ENCODE measurements around the gene BHLHA15.

The BHLHA15 gene

GRCh38 chr7:98211221-98211675, at the start of gene BHLHA15:
BHLHA15 (plus strand) TSS chr7:98211439; CDS start chr7:98212310, 871 bp downstream.
- no peak for DNase-seq (ENCODE audit: low read depth)
- peak within 1 kb of the TSS; percentile 32 for H3K4me3 ChIP-seq (replicated peaks; ENCODE audit: low read depth, low read length)
- TF ChIP-seq CTCF (IDR thresholded peaks at IDR 0.05; ENCODE audit: low read length, missing control alignments): no peak

- DNase-seq (ENCODE audit: low read depth): no peak
- TF ChIP-seq CTCF (IDR thresholded peaks at IDR 0.05; ENCODE audit: low read length, missing control alignments): no peak
- no peak overlapping the region for H3K4me3 ChIP-seq (replicated peaks; ENCODE audit: low read depth, low read length)
Observed at GRCh38 chr7:98162758-98163157, 48.5 kb upstream of the BHLHA15 start.

- no peak for TF ChIP-seq CTCF (IDR thresholded peaks at IDR 0.05; ENCODE audit: low read length, missing control alignments)
- no peak overlapping the region for H3K4me3 ChIP-seq (replicated peaks; ENCODE audit: low read depth, low read length)
- no peak for DNase-seq (ENCODE audit: low read depth)
Observed at GRCh38 chr7:98163269-98163668, 48.0 kb upstream of the BHLHA15 start.

GRCh38 chr7:98163704-98164494, 47.3 kb upstream of the BHLHA15 start:
- DNase-seq (ENCODE audit: low read depth): peak; percentile 44
- TF ChIP-seq CTCF (IDR thresholded peaks at IDR 0.05; ENCODE audit: low read length, missing control alignments): no peak
- no peak overlapping the region for H3K4me3 ChIP-seq (replicated peaks; ENCODE audit: low read depth, low read length)

GRCh38 chr7:98165827-98166667, 45.2 kb upstream of the BHLHA15 start:
- no peak overlapping the region for H3K4me3 ChIP-seq (replicated peaks; ENCODE audit: low read depth, low read length)
- peak; percentile 65 for TF ChIP-seq CTCF (IDR thresholded peaks at IDR 0.05; ENCODE audit: low read length, missing control alignments)
- peak; percentile 46 for DNase-seq (ENCODE audit: low read depth)

- H3K4me3 ChIP-seq (replicated peaks; ENCODE audit: low read depth, low read length): no peak overlapping the region
- no peak for TF ChIP-seq CTCF (IDR thresholded peaks at IDR 0.05; ENCODE audit: low read length, missing control alignments)
- DNase-seq (ENCODE audit: low read depth): no peak
Observed at GRCh38 chr7:98166668-98166970, 44.6 kb upstream of the BHLHA15 start.
